NB4 (cell line): Measurements from ENCODE around the gene C6orf132.

Experiments
- CTCF ChIP-seq: IDR thresholded peaks from one replicate; pipeline ENCODE4 v1.5.1; 2012; ENCODE audit warnings: low read depth, low read length
- MAX ChIP-seq: IDR thresholded peaks from 2 replicates; pipeline ENCODE4 v1.6.1; 2011; ENCODE audit warnings: low read depth, low read length
- MYC ChIP-seq: IDR thresholded peaks from 2 replicates; pipeline ENCODE4 v1.6.1; 2011; ENCODE audit warnings: low read depth, low read length
- POLR2A ChIP-seq: IDR thresholded peaks from 2 replicates; pipeline ENCODE4 v1.6.1; 2011; ENCODE audit warnings: mild to moderate bottlenecking; ENCODE audit not compliant: insufficient read length; ENCODE audit errors: extremely low read depth

GRCh38 chr6:42142118-42142835 is at the start of gene C6orf132:
- TF ChIP-seq CTCF: no peak
- TF ChIP-seq MAX: no peak
- no peak for TF ChIP-seq POLR2A
- no peak for TF ChIP-seq MYC
